NCI-H82 treated with DMSO at 0.1 percent for 48 hours (cell line): ENCODE data around the gene TARBP1.
"Not testable (repeated sequence)": the region's sequence is repeated elsewhere in the genome, so short reads cannot be mapped to it uniquely, and the experiment has no call there.

Experiments
- DNase-seq: peaks from one replicate; lab custom pipeline; 2025; ENCODE audit not compliant: unreplicated experiment; lab: John Stamatoyannopoulos, UW

The TARBP1 gene

DNA sequence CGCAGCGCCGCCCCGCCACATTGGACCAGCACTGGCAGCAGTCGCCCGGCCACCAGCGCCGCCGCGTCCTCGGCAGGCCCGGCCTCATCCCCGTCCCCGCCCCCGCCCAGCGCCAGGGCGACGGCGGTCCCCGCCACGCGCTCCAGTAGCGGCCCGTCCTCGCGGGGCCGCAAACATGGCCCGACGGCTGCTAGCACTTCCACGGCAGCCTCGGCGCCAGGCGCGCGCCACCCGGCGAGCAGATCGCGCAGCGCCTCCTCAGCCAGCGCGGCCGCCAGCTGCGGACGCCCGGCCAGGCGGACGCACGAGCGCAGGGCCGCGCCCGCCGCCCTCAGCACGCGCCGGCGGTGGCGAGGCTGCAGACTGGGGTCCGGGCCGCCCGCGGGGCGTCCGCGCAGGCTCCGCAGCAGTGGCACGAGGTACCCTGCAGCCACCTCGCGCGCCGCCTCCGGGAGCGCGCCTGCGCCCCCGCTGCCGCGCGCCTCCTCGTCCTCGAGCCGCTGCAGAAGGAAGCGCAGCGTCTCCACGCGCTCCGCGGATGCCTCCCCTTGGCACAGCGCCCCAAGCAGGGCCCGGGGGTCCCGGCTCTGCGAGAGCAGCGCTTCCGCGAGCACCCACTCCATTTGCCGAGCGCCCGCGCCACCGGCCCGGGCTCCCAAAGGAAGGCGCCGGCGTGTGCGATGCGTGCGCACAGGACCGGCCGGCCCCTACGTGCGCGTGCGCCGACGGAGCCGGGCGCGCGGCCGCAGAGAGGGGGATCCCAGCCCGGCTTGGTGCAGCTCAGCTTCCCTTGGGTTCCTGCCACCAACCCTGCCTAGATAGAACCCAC lies at the start of gene TARBP1:
TARBP1 (minus strand) TSS at position 699 of the 829 bp plus-strand sequence; CDS start at position 623, 76 bp downstream.
- DNase-seq = peak; percentile 63

- DNase-seq = no peak
Measured at GRCh38 chr1:234528074-234528865, 49.3 kb upstream of the TARBP1 start.

- no peak for DNase-seq
Measured at GRCh38 chr1:234527346-234527745, 48.4 kb upstream of the TARBP1 start.

DNA sequence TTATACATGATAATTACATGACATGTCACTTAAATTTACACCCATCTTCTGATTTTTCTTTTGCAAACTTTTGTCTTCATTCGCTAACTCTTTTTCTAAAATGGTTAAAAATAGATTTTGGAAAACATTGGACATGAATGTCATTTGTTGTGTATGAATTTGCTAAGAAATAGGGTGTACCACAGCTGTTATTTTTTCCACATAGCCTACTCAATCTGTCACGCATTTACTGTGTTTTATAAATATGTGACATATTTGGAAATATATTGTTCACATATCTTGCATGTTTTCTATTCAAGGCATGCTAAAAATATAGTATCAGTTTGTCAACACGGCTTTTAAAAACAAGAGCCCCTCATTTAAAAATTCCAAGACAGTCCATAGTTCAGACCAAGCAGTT lies 47.9 kb upstream of the TARBP1 start:
- DNase-seq = no peak

GRCh38 chr1:234525099-234525799 lies 46.3 kb upstream of the TARBP1 start:
- DNase-seq = no peak

DNA sequence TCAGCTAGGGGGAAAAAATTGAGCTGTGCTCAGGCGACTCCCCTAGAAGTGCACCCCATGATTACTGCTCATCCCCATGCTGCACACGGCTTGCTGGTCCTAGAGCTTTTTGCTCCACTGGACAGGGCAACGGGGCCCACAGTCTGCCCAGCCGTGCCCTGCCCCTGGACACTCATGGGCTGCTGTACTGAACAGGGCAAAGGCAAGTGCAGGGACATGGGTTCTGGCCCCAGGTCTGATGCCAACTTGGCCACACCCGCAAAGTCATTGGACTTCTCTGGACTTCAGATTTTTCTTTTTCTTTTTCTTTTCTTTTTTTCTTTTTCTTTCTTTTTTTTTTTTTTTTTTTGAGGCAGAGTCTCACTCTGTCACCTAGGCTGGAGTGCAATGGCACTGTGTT lies 42.9 kb upstream of the TARBP1 start:
- DNase-seq = no peak

DNA sequence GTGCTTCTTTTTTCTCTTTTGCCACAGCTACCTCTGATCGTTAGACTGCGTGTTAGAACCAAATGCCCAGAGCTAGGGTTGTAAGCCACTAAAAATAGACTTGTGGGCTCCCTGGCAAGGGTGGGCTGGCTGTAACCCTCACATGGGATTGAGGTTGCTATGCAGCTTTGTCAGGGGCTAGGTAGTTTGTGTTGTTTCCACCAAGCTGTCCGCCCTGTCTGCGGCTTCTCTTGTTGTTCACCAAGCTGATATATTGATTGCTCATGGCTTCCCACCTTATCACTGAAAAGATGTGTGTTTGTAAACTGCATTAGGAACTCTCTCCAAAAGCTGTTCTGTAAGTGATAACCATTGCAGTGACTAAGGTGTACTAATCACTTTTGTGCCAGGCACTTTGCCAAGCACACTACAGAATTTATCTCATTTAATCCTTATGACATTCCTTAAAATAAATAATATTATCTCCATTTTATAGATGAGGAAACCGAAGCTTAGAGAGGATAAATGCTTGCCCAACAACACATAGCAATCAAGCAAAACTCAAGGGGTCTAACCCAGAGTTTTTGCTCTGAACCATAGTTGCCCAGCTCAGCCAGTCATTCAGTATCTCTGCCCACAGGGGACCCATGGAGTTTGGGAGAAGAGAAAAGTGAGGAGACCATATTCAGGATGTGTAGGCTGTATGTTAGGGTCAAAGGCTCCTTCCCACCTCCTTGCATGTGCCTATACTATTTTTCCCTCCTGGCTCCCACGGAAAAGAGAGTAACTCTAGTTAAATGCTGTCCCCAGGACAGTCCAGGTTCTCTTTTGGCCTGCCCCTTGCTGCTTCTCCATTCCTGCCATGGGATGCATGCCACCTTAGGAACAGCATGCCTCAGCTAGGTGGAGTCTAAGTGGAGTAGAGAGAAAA lies 42.2 kb upstream of the TARBP1 start:
- DNase-seq = no peak

DNA sequence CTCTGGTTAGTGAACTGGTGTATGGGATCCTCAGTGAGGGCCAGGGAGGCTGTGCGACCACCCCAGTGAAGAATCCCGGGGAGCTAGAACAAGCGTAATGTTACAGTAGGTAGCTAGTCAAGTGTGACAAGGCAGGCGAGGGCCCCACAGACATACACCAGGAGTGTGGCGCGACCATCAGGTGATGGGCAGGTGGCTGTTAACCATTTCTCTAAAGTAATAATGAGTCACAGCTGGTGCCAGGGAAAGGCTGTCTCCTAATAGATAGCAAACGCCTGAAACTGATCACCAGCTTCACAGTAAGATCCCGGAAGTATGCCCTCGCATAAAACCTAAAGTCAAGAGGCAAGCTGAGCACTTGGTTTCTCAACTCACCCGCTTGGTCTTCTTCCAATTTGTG lies 40.5 kb upstream of the TARBP1 start:
- no peak for DNase-seq

DNA sequence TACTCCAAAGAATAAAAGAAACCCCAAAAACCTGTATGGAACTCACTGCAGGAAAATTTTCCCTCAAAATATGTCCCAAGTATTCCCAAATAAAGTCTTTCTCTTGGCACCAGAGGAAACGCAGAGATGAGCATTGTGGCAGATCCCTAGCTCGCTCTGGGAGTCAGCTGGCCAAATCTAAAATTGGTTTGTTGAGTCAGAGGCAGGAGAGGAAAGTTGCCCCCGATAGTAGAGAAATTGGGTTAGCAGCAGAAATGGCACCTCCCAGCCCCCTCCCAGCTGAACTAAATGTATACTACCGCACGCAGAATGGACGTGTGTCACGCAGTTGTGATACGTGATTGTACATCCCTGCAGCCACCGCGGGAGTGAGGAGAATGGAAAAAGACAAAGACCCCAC lies 39.9 kb upstream of the TARBP1 start:
- no peak for DNase-seq

DNA sequence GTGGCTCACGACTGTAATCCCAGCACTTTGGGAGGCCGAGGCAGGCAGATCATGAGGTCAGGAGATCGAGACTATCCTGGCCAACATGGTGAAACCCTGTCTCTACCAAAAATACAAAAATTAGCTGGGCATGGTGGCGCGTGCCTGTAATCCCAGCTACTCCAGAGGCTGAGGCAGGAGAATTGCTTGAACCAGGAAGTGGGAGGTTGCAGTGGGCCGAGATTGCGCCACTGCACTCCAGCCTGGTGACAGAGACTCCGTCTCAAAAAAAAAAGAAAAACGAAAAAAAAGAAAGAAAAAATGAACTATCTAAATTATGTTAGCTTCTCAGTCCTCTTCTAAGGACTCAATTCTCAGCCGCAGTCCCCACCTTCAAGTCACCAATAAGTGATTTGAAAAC lies 39.1 kb upstream of the TARBP1 start:
- not testable (repeated sequence) for DNase-seq

- no peak for DNase-seq
Measured at GRCh38 chr1:234517110-234517802, 38.3 kb upstream of the TARBP1 start.

DNA sequence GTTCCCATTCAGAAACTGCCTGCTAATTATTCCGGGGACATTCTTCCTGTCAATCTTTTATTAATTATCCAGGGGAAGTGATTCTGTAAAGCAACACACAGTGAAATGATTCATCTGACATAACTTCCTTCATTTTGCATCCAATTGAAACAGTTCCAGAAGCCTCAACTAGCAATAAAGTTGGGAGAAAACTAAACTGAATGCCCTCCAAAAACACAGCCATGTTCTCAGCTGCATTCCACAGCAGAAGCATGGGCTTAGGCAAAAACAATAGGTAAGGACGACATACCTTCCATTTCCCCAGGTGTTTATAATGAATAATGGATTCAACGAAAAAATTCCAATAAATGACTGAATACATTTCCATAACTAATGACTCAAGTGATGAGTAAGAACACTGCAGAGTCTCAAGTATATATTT lies 36.9 kb upstream of the TARBP1 start:
- DNase-seq = no peak

DNA sequence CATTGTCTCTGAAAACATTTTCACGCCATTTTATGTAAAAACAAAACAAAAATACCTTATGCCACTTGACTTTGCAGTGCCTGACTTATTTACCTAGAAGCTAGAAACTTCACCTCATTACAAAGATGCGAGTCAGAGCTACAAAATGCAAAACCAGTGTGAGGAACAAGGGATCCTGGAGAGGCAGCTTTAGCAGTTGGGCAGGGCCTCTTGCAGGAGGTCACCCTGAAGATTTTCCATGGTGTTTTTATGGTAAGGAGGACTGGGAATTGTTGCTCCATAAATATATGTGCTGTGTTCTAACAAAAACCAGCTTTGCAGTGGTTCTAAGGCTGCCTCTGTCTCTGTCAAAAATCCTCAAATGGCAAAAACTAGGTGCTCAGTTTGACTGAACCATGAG lies 36.4 kb upstream of the TARBP1 start:
- DNase-seq = no peak

GRCh38 chr1:234512451-234512861 lies 33.5 kb upstream of the TARBP1 start:
- no peak for DNase-seq

DNA sequence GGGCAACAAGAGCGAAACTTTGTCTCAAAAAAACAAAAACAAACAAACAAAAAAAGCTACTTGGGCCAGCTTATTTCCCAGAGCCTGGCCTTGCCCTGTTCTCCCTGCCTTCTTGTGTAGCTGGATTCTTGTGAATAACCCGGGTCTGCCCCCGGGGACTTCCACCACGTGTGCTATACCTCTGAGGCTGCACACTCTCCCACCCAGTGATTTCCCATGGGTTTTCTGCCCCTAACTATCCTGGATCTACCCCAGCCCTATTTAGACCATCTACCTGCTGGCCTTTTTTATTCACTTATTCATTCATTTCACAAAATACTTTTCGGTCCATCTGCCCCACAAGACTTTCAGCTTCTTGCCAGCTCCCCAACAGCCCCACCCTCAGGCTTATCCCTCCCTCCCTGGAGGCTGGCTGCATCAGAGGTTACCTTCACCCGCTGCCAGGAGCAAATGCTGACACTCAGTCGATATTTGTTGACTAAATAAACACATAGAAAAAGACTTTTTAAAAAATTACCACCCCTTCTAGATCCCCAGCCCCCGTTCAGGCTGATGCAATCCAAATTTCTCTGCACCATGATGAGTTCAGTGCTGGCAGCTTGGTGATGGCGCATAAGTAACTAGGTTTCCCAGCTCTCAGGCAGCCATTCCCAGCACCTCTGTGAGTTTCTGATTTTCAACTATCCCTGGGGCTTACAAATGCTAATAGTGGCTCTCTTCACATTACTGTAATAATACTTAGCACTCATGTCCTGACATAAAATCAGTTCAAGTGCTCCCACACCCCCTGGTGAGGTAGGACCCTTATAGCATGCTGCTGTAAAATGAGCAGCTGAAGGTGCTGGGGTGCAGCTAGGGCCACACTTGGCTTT lies 30.7 kb upstream of the TARBP1 start:
- DNase-seq = no peak

- DNase-seq = no peak
Measured at GRCh38 chr1:234507626-234508387, 28.8 kb upstream of the TARBP1 start.

DNA sequence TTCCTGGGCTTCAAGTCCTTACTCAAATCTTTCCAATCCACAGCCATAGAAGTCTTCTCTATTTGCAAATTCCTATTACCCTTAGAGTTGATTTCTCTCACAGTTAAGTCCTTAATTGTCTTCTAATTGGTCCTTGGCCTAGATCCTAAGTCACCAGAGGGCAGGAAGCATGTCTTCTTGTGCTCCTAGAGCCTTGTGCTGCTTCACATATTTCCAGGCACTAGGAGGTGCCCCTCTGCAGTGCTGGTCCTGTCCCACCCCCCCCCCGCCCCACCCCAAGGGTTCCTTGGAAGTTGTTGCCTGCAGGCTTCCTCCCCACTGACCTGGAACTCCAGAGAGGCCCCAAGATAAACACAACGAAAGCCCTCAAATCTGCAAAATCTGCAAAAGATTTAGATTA lies 28.1 kb upstream of the TARBP1 start:
- DNase-seq = no peak

- no peak for DNase-seq
Measured at GRCh38 chr1:234505769-234506102, 26.8 kb upstream of the TARBP1 start.
